Right atrium auricular region (tissue), 2 donors: ENCODE data around the gene TMCC3. TPM values are rescaled to one million over a fixed set of nuclear protein-coding genes. Genes with fewer than 3 reads are reported as not detected.

ENCODE experiments used
- DNase-seq: peaks from one replicate; pipeline ENCODE4 v3.0.0-alpha.2; 2019; ENCODE audit warnings: low spot score
- H3K27ac ChIP-seq, 2 donors: fragments of 200-600 bp; sonication (generic); 1 replicate in 1 of 2; 2 replicates in 1 of 2; pipeline ENCODE4 v1.5.1; 2016 to 2019
- H3K27me3 ChIP-seq, 2 donors: fragments of 200-600 bp; sonication (generic); one replicate each; pipeline versions ENCODE4 v1.5.1 to v1.6.0; 2017 to 2019
- H3K36me3 ChIP-seq: fragments of 200-600 bp; sonication (generic); one replicate; pipeline ENCODE4 v1.5.1; 2016
- H3K4me1 ChIP-seq, 2 donors: fragments of 200-600 bp; sonication (generic); one replicate each; pipeline versions ENCODE4 v1.5.1 to v1.6.0; 2017 to 2019
- H3K4me3 ChIP-seq, 2 donors: fragments of 200-600 bp; sonication (generic); 1 replicate in 1 of 2; 2 replicates in 1 of 2; pipeline ENCODE4 v1.5.1; 2017 to 2019; ENCODE audit warnings: mild to moderate bottlenecking in 1 of 2, moderate library complexity in 1 of 2
- H3K9me3 ChIP-seq, 2 donors: fragments of 200-600 bp; sonication (generic); one replicate each; pipeline ENCODE4 v1.5.1; 2019
- total RNA-seq, 2 donors: library from RNA; depleted of rRNA; stranded (reverse); fragments of >200 nt; gene quantifications; one replicate each; pipeline ENCODE4 v1.1.0, GENCODE V29; 2016
- TF ChIP-seq, protein P1 (sequence below), 2 donors: fragments of 200-600 bp; sonication (generic); IDR thresholded peaks; one replicate each; pipeline ENCODE4 v1.5.1; 2019; ENCODE audit warnings: antibody characterized with exemption in 2 of 2

Gene TMCC3
- total RNA-seq, 2 donors from 2014 or later: 4.4 to 4.7 TPM

GRCh38 chr12:94567761-94568160 lies 82.6 kb downstream of the TMCC3 start:
- Histone ChIP-seq H3K27me3 (no peaks in the 10 kb centered on the region), H3K9me3 (no peaks in the 10 kb centered on the region), H3K36me3 (no peaks in the 10 kb centered on the region), H3K4me3 (no peak overlapping the region), H3K4me1 (peaks cover 0 to 8% of the 10 kb centered on the region in 2 donors), H3K27ac (no peak overlapping the region)
- no peak for DNase-seq
- TF ChIP-seq, protein P1, sequence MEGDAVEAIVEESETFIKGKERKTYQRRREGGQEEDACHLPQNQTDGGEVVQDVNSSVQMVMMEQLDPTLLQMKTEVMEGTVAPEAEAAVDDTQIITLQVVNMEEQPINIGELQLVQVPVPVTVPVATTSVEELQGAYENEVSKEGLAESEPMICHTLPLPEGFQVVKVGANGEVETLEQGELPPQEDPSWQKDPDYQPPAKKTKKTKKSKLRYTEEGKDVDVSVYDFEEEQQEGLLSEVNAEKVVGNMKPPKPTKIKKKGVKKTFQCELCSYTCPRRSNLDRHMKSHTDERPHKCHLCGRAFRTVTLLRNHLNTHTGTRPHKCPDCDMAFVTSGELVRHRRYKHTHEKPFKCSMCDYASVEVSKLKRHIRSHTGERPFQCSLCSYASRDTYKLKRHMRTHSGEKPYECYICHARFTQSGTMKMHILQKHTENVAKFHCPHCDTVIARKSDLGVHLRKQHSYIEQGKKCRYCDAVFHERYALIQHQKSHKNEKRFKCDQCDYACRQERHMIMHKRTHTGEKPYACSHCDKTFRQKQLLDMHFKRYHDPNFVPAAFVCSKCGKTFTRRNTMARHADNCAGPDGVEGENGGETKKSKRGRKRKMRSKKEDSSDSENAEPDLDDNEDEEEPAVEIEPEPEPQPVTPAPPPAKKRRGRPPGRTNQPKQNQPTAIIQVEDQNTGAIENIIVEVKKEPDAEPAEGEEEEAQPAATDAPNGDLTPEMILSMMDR (IDR thresholded peaks at IDR 0.05): no peak

DNA sequence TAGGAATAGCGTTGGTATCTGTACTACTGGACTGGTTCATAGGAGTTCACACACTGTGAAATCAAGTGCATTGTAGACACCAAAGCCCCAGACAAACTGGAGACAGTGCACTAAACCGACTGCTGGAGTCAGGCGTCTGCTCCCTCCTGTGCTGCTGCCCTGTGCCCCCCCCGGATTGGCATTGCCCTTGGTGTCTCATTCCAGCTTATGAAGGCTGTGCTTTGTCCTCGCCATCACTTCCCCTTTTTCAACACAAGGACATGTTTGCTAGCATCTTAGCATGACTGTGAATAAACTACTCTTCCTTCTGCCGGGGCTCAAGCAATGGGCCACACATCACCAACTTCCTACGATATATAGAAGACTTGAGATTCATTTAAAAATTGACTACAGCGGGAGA lies 84.0 kb downstream of the TMCC3 start:
- TF ChIP-seq, protein P1 (IDR thresholded peaks at IDR 0.05): no peak
- DNase-seq: no peak
- H3K27me3 ChIP-seq: no peaks in the 10 kb centered on the region
- H3K27ac ChIP-seq: no peak overlapping the region
- no peak overlapping the region for H3K4me3 ChIP-seq
- peaks cover 0 to 2% of the 10 kb centered on the region in 2 donors for H3K4me1 ChIP-seq
- no peaks in the 10 kb centered on the region for H3K9me3 ChIP-seq
- H3K36me3 ChIP-seq: no peaks in the 10 kb centered on the region

DNA sequence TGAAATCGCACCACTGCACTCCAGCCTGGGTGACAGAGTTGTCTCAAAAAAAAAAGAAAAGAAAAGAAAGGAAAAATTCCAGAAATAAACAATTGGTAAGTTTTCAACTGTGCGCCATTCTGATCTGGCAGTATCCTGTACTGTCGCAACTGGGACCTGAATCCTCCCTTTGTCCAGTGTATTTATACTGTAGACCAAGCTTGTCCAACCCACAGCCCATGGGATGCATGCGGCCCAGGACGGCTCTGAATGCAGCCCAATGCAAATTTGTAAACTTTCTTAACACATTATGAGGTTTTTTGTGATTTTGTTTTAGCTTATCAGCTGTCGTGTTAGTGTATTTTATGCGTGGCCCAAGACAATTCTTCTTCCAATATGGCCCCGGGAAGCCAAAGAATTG lies 84.7 kb downstream of the TMCC3 start:
- H3K9me3 ChIP-seq: no peaks in the 10 kb centered on the region
- TF ChIP-seq, protein P1 (IDR thresholded peaks at IDR 0.05): no peak
- H3K4me3 ChIP-seq: no peak overlapping the region

GRCh38 chr12:94563286-94563685 lies 87.1 kb downstream of the TMCC3 start:
- H3K27ac ChIP-seq: no peak overlapping the region
- no peak overlapping the region for H3K4me3 ChIP-seq
- no peaks in the 10 kb centered on the region for H3K36me3 ChIP-seq
- H3K4me1 ChIP-seq: no peaks in the 10 kb centered on the region
- H3K27me3 ChIP-seq: no peaks in the 10 kb centered on the region
- TF ChIP-seq, protein P1 (IDR thresholded peaks at IDR 0.05): no peak
- no peak for DNase-seq
- H3K9me3 ChIP-seq: no peaks in the 10 kb centered on the region

More for the DNA sequence above, 84.7 kb downstream of the TMCC3 start:
- Histone ChIP-seq H3K27ac (no peak overlapping the region), H3K4me1 (no peaks in the 10 kb centered on the region), H3K36me3 (no peaks in the 10 kb centered on the region), H3K27me3 (no peaks in the 10 kb centered on the region)
- no peak for DNase-seq

GRCh38 chr12:94561943-94562411 lies 88.4 kb downstream of the TMCC3 start:
- no peaks in the 10 kb centered on the region for H3K36me3 ChIP-seq
- no peaks in the 10 kb centered on the region for H3K9me3 ChIP-seq
- TF ChIP-seq, protein P1 (IDR thresholded peaks at IDR 0.05): no peak
- DNase-seq: no peak
- no peaks in the 10 kb centered on the region for H3K27me3 ChIP-seq
- H3K4me3 ChIP-seq: no peak overlapping the region
- H3K27ac ChIP-seq: no peak overlapping the region
- H3K4me1 ChIP-seq: no peaks in the 10 kb centered on the region
